AG09319 (cell line): ENCODE results near the gene HSPG2.

ENCODE experiments used
- DNase-seq: peaks from one replicate; pipeline ENCODE4 v3.0.0-alpha.2; 2010; ENCODE audit warnings: low read depth; ENCODE audit errors: extremely low read depth
- CTCF ChIP-seq: IDR thresholded peaks from 2 replicates; pipeline ENCODE4 v1.5.1; 2011; ENCODE audit warnings: low read depth, mild to moderate bottlenecking, inconsistent platforms, low read length, moderate library complexity

Gene HSPG2

GRCh38 chr1:21930629-21931170, 6.4 kb downstream of the HSPG2 start:
- DNase-seq = no peak
- no peak for TF ChIP-seq CTCF

GRCh38 chr1:21930080-21930571, 7.0 kb downstream of the HSPG2 start:
- no peak for TF ChIP-seq CTCF
- DNase-seq = no peak

- no peak for TF ChIP-seq CTCF
Observed at GRCh38 chr1:21927533-21928237, 9.4 kb downstream of the HSPG2 start.

GRCh38 chr1:21926814-21927532, 10.1 kb downstream of the HSPG2 start:
- no peak; the same call in 1 of the 2 replicates for TF ChIP-seq CTCF
- DNase-seq = no peak

More at GRCh38 chr1:21927533-21928237, 9.4 kb downstream of the HSPG2 start:
- no peak for DNase-seq

- DNase-seq = no peak
- no peak for TF ChIP-seq CTCF
Observed at GRCh38 chr1:21926065-21926464, 11.0 kb downstream of the HSPG2 start.

GRCh38 chr1:21925334-21925940, 11.7 kb downstream of the HSPG2 start:
- no peak for DNase-seq
- no peak for TF ChIP-seq CTCF

- no peak for TF ChIP-seq CTCF
- no peak for DNase-seq
Observed at GRCh38 chr1:21924503-21925005, 12.6 kb downstream of the HSPG2 start.
